C4-2B (cell line): ENCODE measurements around the gene AIFM1.

Source experiments
- H3K27ac ChIP-seq: fragments of 450-650 bp; 2 replicates; pipeline ENCODE4 v1.5.1; 2017
- CTCF ChIP-seq: fragments of 450-650 bp; conservative IDR thresholded peaks from 2 replicates; pipeline ENCODE4 v1.5.1; 2017; ENCODE audit warnings: mild to moderate bottlenecking
- ZFX ChIP-seq: fragments of 450-650 bp; IDR thresholded peaks from 2 replicates; pipeline ENCODE4 v1.6.1; 2017

The AIFM1 gene

GRCh38 chrX:130170752-130171445 is 5.3 kb upstream of the AIFM1 start:
- TF ChIP-seq ZFX (no peak), CTCF (no peak)
- no peak overlapping the region for H3K27ac ChIP-seq

DNA sequence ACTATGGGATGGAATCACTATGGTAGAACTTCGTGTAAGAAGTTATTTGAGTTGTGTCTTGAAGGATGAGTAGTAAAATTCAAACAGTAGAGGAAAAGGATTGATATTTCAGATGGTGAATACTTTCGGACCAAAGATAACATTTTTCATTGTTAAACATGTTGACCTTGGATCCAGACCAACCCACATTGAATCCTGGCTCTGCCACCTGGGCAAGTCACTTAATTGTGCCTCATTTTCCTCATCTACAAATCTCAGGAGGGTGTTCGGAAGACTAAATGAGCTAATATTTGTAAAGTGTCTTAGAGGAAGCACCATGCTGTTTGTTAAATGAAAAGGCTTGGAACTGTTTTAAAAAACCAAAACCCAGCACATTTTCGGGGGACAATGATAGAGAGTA is 1.4 kb upstream of the AIFM1 start:
- TF ChIP-seq CTCF: no peak
- TF ChIP-seq ZFX: no peak
- peak overlapping the region; percentile 52; the same call in 1 of the 2 replicates for H3K27ac ChIP-seq

GRCh38 chrX:130166503-130166777 is 799 bp upstream of the AIFM1 start:
- TF ChIP-seq ZFX (no peak), CTCF (no peak)
- H3K27ac ChIP-seq: peak overlapping the region; percentile 93; the same call in 1 of the 2 replicates

DNA sequence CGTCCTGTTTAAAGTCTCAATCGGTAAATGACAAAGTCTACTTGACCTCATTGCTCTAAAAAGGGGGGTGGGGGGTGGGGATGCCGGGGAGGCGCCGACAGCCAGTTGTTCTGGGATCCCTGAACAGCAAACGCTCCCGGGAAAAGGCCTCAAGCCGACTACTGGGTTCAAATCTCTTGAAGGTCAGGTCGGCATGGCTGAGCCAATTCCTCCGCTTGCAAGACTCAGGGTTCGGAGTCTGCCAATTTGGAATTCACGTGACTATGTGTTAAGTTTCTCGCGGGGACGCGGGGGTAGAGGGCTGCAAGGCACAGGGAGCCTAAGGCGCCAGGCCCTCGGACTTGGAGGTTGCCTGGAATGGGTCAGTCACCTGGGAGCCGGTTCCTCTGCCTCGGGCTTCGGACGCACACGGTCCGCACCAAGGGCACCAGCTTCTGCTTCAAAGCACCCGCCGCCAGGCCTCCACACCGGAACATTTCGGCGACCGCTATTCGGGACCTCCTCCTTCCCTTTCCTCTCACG is 399 bp downstream of the AIFM1 start:
- H3K27ac ChIP-seq: peak overlapping the region; percentile 93
- no peak for TF ChIP-seq CTCF
- peak; percentile 55 for TF ChIP-seq ZFX

GRCh38 chrX:130163398-130163797 is 2.2 kb downstream of the AIFM1 start:
- H3K27ac ChIP-seq: no peak overlapping the region
- no peak for TF ChIP-seq CTCF
- no peak for TF ChIP-seq ZFX

GRCh38 chrX:130162094-130162735 is 3.4 kb downstream of the AIFM1 start:
- H3K27ac ChIP-seq: no peak overlapping the region
- TF ChIP-seq CTCF (no peak), ZFX (no peak)

DNA sequence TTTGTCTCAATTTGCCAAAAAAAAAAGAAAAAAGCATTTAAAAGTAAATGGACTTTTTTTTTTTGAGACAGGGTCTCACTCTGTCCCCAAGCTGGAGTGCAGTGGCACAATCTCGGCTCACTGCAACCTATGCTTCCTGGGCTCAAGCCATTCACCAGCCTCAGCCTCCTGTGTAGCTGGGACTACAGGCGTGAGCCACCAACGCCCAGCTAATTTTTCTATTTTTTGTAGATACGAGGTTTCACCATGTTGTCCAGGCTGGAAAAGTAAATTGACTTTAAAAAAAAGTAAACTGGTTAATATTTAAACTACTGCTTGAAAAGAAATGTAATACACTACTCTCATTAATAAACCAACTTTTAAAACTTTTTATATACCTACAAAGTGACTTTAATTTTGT is 5.9 kb downstream of the AIFM1 start:
- no peak for TF ChIP-seq ZFX
- no peak for TF ChIP-seq CTCF
- no peak overlapping the region for H3K27ac ChIP-seq
